ENCODE data around the gene RER1.

Gene RER1, protein sequence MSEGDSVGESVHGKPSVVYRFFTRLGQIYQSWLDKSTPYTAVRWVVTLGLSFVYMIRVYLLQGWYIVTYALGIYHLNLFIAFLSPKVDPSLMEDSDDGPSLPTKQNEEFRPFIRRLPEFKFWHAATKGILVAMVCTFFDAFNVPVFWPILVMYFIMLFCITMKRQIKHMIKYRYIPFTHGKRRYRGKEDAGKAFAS

DNA sequence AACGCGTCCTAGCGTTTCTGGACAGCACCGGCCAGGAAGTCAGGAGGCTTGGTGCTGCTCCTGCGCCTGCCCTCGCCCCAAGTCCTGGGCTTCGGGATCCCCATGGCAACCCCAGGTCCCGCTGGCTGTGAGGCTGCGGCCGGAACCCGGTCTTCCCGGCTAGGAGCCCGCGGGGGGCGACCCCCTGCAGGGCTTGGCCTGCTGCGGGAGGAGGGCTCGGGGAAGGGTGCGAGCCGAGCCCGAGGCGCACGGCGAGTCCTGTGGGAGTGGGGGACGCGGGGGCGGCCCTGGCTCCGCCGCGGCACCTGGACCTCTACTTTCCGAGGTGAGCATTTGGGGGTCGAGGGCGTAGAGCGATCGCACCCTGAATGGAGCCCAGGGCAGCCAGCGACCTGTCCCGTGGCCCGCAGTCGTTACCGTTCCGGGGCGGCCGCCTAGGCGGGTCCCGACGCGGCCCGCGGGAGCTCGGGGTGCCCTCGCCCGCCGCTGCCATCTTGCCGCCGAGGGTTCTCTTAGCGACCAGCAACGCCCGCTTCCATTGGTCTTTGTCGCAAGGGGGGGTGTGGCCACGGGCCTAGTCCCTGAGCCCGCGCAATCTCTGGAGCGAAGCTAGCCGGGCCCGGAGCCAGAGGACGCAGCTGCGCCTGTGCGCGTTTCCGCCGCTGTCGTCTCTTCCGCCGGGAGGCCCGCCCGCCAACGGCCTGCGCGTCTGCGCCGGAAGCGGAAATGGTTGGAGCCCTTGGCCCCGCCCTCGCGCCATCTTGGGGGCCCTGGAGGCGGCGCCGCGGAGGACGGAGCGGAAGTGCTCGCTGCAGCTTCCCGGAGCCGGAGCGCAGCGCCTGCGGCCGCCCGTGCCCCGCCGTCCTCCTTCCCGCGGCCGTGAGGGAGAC lies at the start of gene RER1, which contains the start of gene MORN1:
Gene RER1, plus strand, starts transcription at position 801 of the 890 bp plus-strand sequence. CDS start 3,950 bp downstream, outside the sequence.
Gene MORN1, minus strand, starts transcription at position 514 of the 890 bp plus-strand sequence. Its CDS starts 21 bp downstream, at position 493.
- DNase-seq: peak; percentile 100

DNA sequence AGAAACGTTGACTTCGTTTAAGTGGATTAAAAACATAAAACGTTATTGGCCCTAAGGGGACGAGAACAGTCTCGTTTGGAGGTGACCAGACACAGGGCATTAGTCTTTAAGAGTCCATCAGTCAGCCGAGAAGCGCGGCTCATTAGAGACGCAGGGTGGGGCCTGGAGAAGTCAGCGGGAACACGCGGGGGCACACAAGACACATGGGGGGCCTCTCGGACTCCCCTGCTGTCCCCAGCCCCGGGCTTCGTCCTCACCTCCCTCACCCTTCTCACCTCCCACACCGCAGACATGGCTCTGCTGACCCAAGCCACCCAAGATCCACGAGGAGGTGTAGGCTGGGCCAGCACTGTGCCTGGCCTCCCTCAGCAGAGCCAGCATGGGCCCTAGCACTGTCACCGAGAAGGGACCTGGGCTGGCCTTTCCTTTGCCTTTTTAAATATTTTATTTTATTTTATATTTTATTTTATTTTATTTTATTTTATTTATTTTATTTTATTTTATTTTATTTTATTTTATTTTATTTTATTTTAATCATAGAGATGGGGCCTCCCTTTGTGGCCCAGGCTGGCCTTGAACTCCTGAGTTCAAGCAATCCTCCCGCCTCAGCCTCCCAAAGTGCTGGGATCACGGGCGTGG lies 49.1 kb upstream of the RER1 start:
- DNase-seq: no peak

DNA sequence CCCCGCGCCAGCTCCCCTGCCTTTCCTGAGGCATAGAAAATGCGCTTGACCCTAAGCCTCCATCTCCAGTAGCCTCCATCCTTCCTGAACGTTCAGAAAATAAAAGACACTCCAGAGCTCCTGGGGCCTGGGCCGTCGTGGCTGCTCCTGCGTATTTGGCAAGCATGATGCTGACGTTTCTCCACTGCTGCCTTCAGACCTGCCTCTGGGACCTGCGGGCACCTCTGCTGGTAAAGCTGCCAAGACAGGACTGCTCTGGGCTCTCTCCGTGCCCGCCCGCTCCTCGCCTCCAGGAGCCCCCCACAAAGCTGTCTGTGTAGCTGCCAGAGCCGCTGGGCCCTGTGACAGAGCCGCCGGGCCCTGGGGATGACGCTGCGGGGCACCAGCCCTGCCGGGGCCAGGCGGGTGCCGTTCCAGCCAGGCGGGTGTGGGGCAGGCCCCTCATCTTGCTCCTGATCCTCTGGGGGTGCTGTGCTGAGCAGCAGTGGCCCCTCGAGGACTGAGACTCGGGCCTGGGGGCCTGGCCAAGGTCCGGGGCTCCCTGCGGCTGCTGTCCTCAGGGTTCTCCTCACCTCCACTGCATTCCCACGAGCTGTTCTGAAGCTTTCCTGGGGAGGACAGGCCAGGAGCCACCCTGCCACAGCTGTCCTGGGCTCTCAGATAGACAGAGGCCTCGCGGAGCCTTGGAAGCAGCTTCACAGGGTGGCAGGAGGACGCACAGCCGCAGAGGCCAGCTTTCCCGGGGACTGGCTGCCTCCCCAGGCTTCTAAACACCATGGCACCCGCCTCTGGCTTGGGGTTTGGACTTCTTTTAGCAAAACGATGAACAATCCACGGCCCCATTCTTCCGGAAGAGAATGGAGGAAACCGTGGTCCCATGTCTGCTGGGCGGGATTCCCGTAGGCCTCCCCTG lies 48.4 kb upstream of the RER1 start:
- DNase-seq: peak; percentile 23

DNA sequence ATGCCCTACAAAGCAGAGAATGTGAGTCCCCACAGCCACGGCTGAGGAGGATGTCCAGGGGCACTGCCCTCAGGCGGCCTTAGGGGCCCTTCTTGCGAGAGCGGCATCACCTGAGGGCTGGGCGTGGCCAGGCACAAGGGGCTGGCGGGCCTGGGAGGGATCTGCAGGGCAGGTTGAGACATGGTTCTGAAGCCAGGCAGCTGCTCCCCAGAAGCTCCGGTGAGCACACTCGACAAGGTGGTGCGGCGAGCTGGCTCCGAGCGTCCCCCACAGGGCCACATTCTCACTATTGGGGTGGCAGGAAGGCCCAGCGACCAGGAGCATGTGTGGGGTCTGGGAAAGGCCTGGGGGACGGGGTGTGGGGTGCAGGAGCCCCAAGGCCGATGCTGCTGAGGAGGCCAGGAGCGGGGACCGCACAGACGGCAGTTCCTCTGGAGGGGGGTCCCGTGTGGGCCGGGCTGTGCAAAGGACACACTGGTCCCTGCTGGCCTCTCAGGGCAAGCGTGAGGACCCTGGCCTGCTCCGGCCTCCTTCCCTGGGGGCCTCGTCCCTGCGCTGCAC lies 47.4 kb upstream of the RER1 start:
- peak; percentile 20 for DNase-seq

DNA sequence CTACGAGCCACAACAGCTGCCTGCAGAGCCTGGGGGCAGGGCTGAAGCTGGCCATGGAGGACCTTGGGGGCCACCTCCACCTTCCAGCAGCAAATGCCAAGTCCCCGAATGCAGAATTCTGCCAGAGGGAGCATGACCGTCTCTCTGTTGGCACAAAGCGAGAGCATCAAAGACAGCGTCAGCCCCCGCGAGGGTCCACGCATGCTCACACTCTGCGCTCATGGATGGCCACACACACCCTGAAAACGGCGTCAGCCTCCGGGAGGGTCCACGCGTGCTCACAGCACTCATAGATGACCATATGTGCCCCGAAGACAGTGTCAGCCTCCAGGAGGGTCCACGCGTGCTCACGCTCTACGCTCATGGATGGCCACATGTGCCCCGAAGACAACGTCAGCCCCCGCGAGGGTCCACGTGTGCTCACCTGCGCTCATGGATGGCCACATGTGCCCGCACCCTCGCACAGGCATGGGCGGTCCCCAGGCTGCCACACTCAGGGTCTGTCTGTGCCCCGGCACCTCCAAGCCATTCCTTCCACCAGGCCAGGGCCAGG lies 46.8 kb upstream of the RER1 start:
- peak; percentile 21 for DNase-seq

DNA sequence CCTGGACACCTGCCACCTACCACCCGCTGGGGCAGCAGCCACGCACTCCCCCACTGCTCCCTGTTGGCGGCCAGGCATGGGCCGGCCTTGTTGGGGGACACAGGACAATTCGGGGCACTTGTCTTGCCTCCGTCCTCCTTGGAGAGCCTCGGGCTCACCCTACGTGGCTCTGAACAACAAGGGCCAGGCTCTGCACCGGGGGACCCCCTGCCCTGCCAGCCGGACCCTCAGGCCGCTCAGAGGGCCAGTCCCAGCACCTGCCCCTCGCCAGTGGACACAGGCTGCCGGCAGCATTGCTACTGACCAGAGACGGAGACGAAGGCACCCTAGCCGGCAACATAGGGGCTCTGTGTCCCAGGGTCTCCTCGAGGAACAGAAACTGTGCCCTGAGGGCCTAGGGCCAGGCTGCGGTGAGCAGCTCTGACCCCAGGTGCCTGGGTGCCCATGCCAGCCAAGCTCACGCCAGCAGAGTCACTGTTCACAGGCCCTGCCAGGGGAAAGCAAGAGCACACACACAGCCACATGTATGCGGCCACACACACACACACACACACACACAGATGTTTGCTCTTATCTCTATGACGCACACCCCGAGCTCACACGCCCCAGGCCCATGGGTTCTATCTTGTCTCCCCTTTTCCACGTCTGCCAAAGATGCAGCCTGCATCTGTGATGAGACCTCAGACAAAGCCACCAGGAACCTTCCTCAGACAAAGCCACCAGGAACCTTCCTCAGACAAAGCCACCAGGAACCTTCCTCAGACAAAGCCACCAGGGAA lies 46.2 kb upstream of the RER1 start:
- peak; percentile 15 for DNase-seq

DNA sequence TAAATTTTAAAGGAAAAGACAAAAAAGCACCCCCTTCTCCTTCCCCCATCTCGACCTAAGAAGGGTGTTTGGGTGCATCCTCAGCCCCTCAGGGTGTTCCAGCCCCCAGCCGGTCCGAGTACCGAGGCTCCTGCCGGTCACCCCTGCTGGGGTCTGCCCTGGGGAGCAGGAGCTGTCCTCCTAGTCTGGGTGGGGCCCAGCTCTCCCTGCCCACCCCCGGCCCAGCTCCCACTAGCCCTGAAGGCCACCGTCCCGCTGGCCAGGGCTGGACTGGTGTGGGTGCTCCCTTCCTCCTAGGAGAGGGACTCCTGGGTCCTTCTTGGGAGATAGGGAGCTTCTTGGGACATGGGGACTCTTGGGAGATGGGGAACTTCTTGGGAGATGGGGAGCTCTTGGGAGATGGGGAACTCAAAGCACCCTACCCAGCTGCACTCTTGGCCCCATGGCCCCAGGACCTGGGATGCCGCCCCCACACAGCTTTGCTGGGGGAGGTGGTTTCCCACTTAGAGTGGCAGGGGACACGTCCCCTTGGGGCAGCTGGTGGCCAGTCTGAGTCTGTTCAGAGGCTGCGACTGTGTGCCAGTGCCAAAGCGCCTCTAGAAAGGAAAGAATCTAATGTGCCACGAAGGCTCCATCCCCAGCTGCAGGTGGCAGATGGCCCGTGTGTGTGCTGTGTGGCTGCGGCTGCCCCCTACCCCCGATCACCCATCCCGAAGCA lies 44.8 kb upstream of the RER1 start:
- DNase-seq: no peak

DNA sequence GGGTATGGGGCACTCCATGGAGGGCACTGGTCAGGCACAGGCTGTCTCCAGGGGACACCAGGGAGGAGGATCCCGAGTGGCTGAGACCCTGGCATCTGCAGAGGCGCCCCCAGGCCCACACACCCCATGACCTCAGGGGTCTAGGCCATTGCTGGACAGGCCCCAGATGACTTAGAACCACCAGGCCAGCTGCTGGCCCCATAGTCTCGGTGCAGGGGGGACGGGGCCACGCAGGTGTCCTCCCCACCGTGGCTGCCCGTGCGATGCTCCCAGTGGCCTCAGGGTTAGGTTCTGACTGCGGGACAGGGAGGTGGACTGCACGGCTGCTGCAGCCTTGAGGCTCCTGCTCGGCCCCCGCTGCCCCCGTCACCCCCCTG lies 44.2 kb upstream of the RER1 start:
- no peak for DNase-seq

DNA sequence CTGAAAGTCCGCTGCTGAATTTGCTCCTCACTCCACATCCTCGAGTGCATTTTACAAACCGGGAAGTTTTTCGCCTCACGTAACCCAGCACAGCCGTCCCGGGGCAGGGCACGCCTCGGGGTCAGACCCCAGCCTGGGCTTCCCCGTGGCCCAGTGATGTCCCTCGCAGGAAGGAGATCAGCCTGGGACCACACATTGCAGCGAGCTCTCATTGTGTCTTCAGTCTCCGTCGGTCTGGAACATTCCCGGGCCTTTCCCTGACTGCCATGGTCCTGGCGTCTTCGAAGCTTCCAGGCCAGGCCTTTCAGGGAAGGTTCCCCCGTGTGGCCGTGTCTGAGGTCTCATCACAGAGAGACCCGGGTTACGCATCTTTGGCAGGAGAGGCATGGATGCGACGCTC lies 43.7 kb upstream of the RER1 start:
- no peak for DNase-seq

DNA sequence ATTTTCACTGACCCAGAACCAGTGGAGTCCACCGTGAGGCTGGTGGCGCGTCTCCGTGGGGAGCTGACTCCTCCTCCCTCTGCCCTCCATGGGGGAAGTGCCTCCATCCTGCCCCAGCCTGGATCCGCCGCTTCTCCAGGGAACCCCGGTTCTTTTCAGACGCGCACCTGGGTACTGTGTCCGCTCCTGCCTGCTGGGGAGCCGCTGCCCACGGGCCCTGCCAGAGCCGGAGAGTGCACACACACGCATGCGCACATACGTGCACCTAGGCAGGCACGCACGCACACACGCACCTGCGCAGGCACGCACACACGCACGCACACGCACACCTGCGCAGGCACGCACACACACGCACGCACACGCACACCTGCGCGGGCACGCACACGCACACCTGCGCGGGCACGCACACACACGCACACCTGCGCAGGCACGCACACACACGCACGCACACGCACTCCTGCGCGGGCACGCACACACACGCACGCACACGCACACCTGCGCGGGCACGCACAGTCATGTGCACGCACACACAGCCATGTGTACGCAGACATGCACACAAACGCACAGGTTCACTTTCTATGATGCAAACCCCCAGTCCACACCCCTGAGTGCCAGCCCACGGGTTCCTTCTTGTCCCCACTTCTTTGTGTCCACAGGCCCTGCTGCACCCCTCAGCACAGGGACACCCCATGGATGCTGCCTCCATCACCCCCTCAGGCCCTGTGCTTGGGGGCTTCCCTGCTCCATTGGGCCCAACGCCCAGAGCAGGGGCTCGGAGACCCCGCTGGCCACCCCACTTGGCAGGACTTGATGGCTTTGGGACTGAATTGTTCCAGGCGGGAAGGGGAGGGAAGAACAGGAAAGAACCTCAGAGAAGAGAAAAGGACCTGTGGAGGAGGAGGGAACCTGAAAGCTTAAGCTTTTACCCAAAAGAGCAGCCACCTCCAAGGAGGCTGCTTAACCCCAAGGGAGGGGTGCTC lies 43.0 kb upstream of the RER1 start:
- no peak for DNase-seq

DNA sequence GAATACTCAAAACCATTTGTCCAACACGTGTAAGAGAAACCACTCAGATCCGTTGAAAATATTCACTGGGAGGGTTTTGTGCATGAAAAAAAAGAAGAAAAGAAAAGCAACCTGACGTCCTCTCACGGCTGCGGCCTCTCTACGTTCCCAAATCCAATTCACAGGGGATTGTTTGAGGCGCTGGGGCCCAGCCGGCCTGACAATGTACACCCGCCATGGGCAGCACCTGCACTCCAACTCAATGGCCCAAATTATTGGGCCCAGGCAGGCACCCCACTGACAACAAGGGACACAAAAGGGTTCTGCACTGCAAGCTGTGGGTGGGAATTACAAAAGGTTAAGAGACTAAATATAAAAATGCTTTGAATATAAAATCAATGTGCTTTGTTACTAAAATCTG lies 41.8 kb upstream of the RER1 start:
- DNase-seq: no peak

DNA sequence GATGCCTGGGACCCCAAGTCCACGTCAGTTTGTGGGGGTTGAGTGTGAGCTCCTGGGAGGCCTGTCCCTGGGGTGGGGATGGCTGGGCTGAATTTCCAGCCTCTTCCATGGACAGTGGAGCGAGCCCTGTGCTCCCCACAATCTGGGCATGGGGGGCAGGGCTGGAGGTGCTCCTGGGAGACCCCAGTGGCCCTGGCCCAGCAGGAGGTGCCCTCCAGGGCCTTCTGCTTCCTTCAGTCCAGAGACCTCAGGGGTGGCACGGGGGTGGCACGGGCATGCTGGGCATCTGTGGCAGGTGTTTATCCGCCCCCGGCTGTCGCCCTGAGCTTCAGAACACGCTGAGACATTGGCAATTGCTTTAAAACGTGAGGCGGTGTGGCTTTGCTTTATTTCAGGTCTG lies 41.1 kb upstream of the RER1 start:
- DNase-seq: peak; percentile 17

DNA sequence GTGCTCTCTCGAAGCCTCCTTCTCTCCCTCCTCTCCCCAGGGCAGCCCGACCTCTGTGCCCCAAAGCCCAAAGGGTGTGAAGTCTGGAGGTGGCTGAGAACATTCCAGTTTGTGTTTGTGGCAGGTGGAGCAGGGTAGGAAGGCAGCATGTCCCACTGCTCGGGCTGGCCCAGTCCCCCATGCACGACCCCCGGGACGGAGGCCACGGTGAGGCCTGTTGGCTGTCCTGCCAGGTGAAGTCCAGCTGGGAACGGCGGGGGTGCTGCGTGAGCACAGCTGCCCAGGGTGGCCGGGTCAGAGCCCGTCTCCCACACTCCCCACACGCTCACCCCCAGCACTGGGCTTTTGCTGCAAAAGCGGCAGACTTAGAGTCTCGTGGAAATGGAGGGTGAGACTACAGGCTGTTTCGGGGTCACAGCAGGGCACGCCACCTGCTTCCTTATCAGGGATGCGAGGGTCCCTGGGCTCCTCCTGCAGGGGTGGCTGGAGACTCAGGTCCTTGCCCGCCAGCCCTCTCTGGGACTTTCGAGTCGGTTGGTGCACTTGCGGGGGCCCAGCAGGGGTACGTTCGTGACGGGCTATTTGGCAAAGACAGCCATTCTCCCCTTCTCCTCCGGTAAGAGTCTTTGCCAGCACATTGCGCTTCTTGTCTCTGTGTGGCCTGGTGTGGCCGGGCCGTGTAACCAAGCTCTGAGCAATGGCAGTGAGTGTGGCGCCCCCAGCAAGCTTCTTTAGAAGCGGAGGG lies 40.6 kb upstream of the RER1 start:
- peak; percentile 18 for DNase-seq

DNA sequence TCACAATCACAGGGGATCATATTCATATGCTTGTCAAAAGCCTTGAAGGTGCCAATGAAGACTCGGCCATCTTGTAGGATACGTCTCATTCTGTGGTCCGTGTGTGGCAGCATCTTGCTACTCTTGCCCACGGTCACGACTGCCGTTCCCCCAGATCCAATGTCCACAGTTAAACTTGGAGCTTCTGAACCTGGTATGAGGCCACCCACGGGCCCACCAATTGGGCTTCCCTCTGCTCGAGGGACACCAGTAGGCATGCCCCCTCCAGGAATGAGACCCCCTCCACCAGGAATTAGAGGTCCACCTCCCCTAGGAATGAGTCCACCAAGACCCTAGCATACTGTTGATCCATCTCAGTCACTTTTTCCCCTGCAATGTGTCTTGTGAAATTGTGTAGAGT lies 39.9 kb upstream of the RER1 start:
- DNase-seq: no peak

DNA sequence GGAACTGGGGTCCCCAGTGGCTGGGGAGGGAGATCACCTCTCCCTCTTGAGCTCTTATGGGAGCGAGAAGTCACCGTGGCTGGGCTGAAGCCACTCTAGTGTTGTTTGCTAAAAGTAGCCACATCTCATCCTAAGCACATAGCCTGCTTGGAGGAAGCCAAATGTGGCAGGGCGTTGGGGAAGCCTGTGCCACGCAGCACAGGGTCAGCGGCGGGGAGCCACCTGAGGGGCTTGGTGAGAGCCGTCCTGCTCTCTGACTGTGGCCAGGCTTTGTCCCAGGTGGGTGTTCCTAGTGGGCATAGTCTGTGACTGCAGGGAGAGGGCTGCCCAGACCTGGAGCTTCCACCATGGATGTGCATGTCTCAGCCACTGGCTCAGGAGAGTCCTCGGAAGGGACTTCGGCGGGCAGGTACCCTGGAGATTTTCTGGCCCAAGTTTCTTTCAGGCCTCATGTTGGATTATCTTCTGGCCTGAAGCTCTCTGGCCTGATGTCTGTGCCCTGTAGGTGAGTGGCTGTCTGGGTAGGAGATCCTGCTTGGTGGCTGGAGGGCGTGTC lies 39.2 kb upstream of the RER1 start:
- no peak for DNase-seq

DNA sequence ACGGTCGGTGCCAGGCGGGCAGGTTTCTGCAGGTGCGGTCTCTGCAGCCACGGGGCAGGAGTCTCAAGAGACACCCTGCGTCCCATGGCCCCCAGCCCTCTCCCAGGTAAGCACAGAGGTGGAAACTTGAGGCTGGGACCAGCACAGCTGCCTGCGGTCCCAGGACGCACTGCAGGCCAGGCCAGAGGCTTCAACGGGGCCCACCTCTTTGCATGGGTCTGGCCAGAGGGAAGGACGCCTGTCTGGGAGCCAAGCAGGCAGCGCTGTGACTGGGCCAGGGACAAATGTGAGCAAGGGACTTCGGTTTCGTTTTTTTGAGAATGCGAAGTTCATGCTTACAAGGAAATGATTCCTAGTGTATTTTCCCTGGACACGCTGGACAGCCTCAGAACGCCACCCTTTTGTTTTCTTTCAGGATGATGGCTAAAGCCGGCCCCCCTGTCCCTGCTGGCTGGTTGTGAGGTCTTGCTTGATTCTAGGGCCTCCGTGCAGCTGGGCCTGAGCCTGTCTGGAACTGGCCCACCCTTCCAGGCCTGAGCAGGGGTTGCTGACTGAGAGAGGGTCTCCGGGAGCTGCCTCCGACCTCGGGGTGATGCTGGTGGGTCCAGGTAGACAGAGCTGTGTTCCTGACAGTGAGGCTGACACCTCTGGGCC lies 38.6 kb upstream of the RER1 start:
- peak; percentile 16 for DNase-seq

Data from femur (tissue), 1 donor.